ENCODE measurements around the gene CD81. TPM values are rescaled to one million over a fixed set of nuclear protein-coding genes. Genes with fewer than 3 reads are reported as not detected.

The CD81 gene
- polyA plus RNA-seq, 2 donors: 56.8 to 175 TPM

DNA sequence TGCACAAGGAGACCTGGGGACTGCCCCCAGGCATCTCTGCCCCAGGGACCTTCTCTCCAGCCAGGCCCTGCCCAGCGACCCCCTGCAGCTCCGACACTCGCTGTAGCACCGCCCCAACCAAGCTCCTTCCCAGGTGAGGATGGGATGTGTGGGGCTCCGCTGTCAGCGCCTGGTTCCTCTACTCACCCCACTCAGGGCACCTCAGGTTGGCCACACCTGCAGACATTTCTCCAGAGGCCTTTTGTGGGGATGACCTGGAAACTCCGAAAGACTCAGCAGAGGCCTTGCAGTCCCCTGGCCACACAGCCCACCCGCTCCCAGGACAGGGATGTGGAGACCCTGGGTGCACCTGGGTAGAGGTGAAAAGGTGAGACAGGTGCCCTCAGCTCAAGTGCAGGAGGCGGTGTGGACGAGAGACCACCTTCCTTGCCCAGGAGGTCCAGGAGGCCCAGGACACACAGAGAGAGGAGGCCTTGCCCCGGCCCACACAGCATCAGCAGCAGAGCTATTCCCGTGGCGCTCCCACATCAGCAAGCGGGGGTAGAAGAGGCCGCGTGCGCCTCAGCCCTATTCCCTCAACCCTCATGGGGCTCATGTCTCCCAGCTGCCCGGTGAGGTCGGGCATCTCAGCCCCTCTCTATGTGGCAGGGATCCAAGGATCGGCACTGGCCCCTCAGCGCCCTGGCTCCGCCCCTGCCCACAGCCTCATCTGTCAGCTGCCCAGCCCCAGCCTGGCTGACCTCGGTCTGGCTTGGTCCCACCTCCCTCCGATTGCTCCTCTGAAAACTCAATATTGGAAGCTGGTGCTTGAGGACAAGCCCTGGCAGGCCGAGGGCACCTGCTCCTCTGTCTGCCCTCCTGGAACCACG, 46.3 kb downstream of the CD81 start:
- Histone ChIP-seq H3K36me3 (ENCODE audit: control insufficient read depth in 2 of 2, insufficient read depth in 2 of 2, low read length in 1 of 2) (no peaks in the 10 kb centered on the region), H3K27me3 (ENCODE audit: control insufficient read depth in 1 of 2, insufficient read depth in 2 of 2, low read length in 2 of 2) (peaks cover 0 to 3% of the 10 kb centered on the region in 2 donors), H3K27ac (ENCODE audit: low read depth in 2 of 2, low read length in 1 of 2) (no peak overlapping the region), H3K4me1 (ENCODE audit: control insufficient read depth in 2 of 2, insufficient read depth in 2 of 2, low read length in 1 of 2) (peaks cover 0 to 9% of the 10 kb centered on the region in 2 donors), H3K9me3 (ENCODE audit: control insufficient read depth in 2 of 2, insufficient read depth in 1 of 2, low read depth in 1 of 2, low read length in 1 of 2) (no peaks in the 10 kb centered on the region), H3K4me3 (ENCODE audit: low read depth in 1 of 2, low read length in 2 of 2) (no peak overlapping the region)
- 73 to 77% methylated on average over 26 of the region's 26 CpGs for WGBS, 2 donors

DNA sequence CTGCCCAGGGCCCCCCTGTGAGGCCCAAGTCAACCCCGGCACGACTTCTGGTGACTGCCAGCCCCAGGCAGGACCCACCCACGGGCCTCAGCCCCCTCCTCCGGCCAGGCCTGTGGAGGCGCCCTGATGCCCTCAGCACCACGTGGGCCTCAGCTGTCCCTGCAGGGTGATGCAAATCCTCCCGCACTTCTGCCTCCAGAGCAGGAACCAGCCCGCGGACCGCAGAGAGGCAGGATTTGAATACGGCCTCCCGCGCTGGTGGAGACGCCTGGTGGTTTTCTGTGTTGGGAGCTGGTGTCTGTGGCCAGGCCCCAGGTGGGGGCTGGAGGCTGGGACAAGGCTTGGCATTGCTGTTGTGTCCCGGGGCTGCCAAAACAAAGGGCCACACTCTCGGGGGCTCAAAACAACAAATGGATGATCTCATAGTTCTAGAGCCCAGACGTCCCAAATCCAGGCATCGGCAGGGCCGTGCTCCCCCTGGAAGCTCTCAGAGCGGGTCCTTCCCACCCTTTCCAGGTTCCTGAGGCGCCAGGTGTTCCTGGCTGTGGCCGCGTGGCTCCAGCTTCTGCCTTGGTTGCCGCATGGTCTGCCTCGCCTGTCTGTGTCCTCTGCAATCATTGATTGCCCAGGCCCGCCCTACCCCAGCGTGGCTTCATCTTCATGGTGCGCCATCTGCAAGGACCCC, 47.8 kb downstream of the CD81 start:
- Histone ChIP-seq H3K27ac (ENCODE audit: low read depth in 2 of 2, low read length in 1 of 2) (no peak overlapping the region), H3K27me3 (ENCODE audit: control insufficient read depth in 1 of 2, insufficient read depth in 2 of 2, low read length in 2 of 2) (peaks cover 0 to 3% of the 10 kb centered on the region in 2 donors), H3K9me3 (ENCODE audit: control insufficient read depth in 2 of 2, insufficient read depth in 1 of 2, low read depth in 1 of 2, low read length in 1 of 2) (peaks cover 0 to 2% of the 10 kb centered on the region in 2 donors), H3K4me3 (ENCODE audit: low read depth in 1 of 2, low read length in 2 of 2) (no peak overlapping the region), H3K4me1 (ENCODE audit: control insufficient read depth in 2 of 2, insufficient read depth in 2 of 2, low read length in 1 of 2) (peaks cover 0 to 9% of the 10 kb centered on the region in 2 donors), H3K36me3 (ENCODE audit: control insufficient read depth in 2 of 2, insufficient read depth in 2 of 2, low read length in 1 of 2) (no peaks in the 10 kb centered on the region)
- WGBS, 2 donors: 74 to 75% methylated on average over 28 of the region's 28 CpGs

GRCh38 chr11:2425506-2425905, 48.4 kb downstream of the CD81 start:
- WGBS, 2 donors: 78 to 79% methylated on average over 8 of the region's 8 CpGs
- Histone ChIP-seq H3K27ac (ENCODE audit: low read depth in 2 of 2, low read length in 1 of 2) (no peak overlapping the region), H3K36me3 (ENCODE audit: control insufficient read depth in 2 of 2, insufficient read depth in 2 of 2, low read length in 1 of 2) (no peaks in the 10 kb centered on the region), H3K27me3 (ENCODE audit: control insufficient read depth in 1 of 2, insufficient read depth in 2 of 2, low read length in 2 of 2) (peaks cover 0 to 3% of the 10 kb centered on the region in 2 donors), H3K4me3 (ENCODE audit: low read depth in 1 of 2, low read length in 2 of 2) (no peak overlapping the region), H3K4me1 (ENCODE audit: control insufficient read depth in 2 of 2, insufficient read depth in 2 of 2, low read length in 1 of 2) (peaks cover 0 to 6% of the 10 kb centered on the region in 2 donors), H3K9me3 (ENCODE audit: control insufficient read depth in 2 of 2, insufficient read depth in 1 of 2, low read depth in 1 of 2, low read length in 1 of 2) (peaks cover 0 to 4% of the 10 kb centered on the region in 2 donors)

DNA sequence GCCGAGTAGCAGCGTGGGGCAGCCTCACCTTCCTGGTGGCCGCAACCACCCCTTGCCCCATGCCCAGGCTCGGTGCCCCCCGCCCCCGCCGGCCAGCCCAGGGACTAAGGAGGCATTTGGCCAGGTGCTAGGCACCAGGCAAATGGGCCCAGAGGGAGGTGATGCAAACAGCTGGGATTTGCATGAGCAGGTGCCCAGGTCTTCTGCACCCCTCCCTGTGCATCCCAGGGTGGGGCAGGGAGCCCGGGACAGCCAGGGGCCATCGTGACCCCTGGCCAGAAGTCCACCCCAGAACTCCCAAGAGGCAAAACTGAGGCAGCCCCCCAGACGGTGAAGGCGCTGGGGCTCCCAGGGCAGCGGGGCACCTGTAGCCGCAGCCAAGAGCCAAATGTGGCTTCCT, 49.1 kb downstream of the CD81 start:
- H3K27me3 ChIP-seq (ENCODE audit: control insufficient read depth in 1 of 2, insufficient read depth in 2 of 2, low read length in 2 of 2): no peaks in the 10 kb centered on the region
- 79 to 86% methylated on average over 13 of the region's 13 CpGs for WGBS, 2 donors
- no peaks in the 10 kb centered on the region for H3K36me3 ChIP-seq (ENCODE audit: control insufficient read depth in 2 of 2, insufficient read depth in 2 of 2, low read length in 1 of 2)
- H3K4me3 ChIP-seq (ENCODE audit: low read depth in 1 of 2, low read length in 2 of 2): no peak overlapping the region
- H3K9me3 ChIP-seq (ENCODE audit: control insufficient read depth in 2 of 2, insufficient read depth in 1 of 2, low read depth in 1 of 2, low read length in 1 of 2): peaks cover 0 to 7% of the 10 kb centered on the region in 2 donors
- H3K27ac ChIP-seq (ENCODE audit: low read depth in 2 of 2, low read length in 1 of 2): no peak overlapping the region
- peaks cover 0 to 6% of the 10 kb centered on the region in 2 donors for H3K4me1 ChIP-seq (ENCODE audit: control insufficient read depth in 2 of 2, insufficient read depth in 2 of 2, low read length in 1 of 2)

DNA sequence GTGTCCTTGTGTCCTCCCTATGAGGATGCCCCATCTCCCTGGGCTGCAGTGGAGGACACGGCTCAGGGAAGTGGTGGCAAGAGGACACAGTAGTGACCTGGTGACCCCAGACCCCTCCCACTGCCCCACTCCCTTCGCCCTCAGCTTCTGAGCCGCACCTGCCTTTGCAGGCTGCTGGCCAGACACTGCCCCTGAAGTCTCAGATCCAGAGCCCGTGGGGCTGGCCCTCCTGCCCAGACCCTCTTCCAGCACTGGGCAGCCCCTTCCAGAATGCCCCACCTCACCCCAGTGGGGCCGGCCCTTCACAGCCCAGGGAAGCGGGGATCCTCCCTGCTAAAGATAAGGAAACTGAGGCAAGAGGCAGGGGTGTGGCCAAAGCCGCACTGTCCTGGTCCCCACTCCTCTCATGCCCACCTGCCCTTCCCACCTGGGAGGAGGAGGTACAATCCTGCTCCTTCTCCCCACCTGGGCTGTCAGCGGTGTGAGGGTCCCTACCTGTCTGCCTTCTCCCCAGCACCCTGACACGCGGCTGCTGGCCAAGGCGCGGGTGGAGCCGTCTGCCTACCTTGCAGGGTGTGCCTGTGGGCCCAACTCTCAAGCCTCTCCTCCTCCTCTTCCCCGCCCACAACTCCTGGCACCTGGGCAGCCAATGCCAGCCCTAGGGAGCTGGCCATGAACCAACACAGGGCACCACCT, 49.9 kb downstream of the CD81 start:
- Histone ChIP-seq H3K27ac (ENCODE audit: low read depth in 2 of 2, low read length in 1 of 2) (no peak overlapping the region), H3K27me3 (ENCODE audit: control insufficient read depth in 1 of 2, insufficient read depth in 2 of 2, low read length in 2 of 2) (no peaks in the 10 kb centered on the region), H3K9me3 (ENCODE audit: control insufficient read depth in 2 of 2, insufficient read depth in 1 of 2, low read depth in 1 of 2, low read length in 1 of 2) (peaks cover 0 to 7% of the 10 kb centered on the region in 2 donors), H3K4me1 (ENCODE audit: control insufficient read depth in 2 of 2, insufficient read depth in 2 of 2, low read length in 1 of 2) (peaks cover 0 to 6% of the 10 kb centered on the region in 2 donors), H3K4me3 (ENCODE audit: low read depth in 1 of 2, low read length in 2 of 2) (no peak overlapping the region), H3K36me3 (ENCODE audit: control insufficient read depth in 2 of 2, insufficient read depth in 2 of 2, low read length in 1 of 2) (no peaks in the 10 kb centered on the region)
- 58 to 61% methylated on average over 14 of the region's 14 CpGs for WGBS, 2 donors

DNA sequence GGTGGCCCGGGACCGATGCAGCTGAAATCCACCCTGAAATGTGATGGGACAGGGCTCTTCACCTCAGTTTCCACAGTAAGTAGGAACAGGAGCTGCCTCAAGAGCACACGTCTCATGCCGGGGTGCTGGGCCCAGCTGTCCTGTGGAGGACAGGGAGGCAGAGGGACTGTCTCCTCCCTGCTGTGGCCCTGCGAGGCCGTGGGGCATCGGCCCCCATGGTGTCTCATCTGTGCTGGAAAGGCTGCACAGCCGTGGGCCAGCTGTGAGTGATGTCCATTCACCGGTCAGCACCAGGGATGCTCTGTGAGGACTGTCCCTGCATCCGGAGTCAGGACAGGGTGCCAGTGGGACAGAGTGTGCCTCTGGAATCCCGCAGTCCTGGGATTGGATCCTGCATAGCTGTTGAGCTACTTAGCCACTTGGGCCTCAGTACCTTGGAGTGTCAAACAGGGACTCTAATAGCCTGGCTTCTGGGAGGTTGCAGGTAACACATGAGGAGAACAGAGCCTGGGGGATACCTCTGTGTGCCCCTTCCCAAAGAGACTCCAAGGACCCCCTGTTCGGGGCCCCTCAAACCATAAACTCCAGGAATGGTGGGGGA, 50.7 kb downstream of the CD81 start:
- 65 to 66% methylated on average over 12 of the region's 12 CpGs for WGBS, 2 donors
- H3K4me1 ChIP-seq (ENCODE audit: control insufficient read depth in 2 of 2, insufficient read depth in 2 of 2, low read length in 1 of 2): peaks cover 0 to 6% of the 10 kb centered on the region in 2 donors
- H3K36me3 ChIP-seq (ENCODE audit: control insufficient read depth in 2 of 2, insufficient read depth in 2 of 2, low read length in 1 of 2): no peaks in the 10 kb centered on the region
- no peak overlapping the region for H3K4me3 ChIP-seq (ENCODE audit: low read depth in 1 of 2, low read length in 2 of 2)
- peaks cover 0 to 7% of the 10 kb centered on the region in 2 donors for H3K9me3 ChIP-seq (ENCODE audit: control insufficient read depth in 2 of 2, insufficient read depth in 1 of 2, low read depth in 1 of 2, low read length in 1 of 2)
- no peak overlapping the region for H3K27ac ChIP-seq (ENCODE audit: low read depth in 2 of 2, low read length in 1 of 2)
- H3K27me3 ChIP-seq (ENCODE audit: control insufficient read depth in 1 of 2, insufficient read depth in 2 of 2, low read length in 2 of 2): no peaks in the 10 kb centered on the region

GRCh38 chr11:2428322-2428795, 51.2 kb downstream of the CD81 start:
- H3K9me3 ChIP-seq (ENCODE audit: control insufficient read depth in 2 of 2, insufficient read depth in 1 of 2, low read depth in 1 of 2, low read length in 1 of 2): peaks cover 0 to 7% of the 10 kb centered on the region in 2 donors
- H3K36me3 ChIP-seq (ENCODE audit: control insufficient read depth in 2 of 2, insufficient read depth in 2 of 2, low read length in 1 of 2): no peaks in the 10 kb centered on the region
- no peak overlapping the region for H3K4me3 ChIP-seq (ENCODE audit: low read depth in 1 of 2, low read length in 2 of 2)
- WGBS, 2 donors: 51 to 57% methylated on average over 8 of the region's 8 CpGs
- no peak overlapping the region for H3K27ac ChIP-seq (ENCODE audit: low read depth in 2 of 2, low read length in 1 of 2)
- H3K4me1 ChIP-seq (ENCODE audit: control insufficient read depth in 2 of 2, insufficient read depth in 2 of 2, low read length in 1 of 2): peaks cover 0 to 6% of the 10 kb centered on the region in 2 donors
- H3K27me3 ChIP-seq (ENCODE audit: control insufficient read depth in 1 of 2, insufficient read depth in 2 of 2, low read length in 2 of 2): no peaks in the 10 kb centered on the region

DNA sequence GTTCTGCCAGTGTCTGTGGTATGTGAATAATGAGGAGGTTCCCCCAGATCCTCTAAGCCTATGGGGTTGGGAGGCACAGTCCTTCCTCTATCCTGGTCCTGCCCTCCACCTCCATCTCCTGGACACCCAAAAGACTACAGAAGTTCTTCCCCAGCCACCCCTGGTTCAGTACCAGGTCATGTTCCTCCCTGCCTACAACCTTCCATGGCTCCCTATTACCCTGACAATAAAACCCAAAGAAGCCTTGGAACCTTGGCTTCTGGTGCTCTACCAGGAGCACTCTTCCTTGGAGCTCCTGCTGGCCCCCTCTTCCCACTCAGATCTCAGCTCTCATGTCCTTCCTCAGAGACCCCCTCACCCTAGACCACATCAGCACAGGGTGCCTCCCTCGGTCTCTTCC, 54.3 kb downstream of the CD81 start:
- WGBS, 2 donors: 76 to 95% methylated on average over 1 of the region's 1 CpG
- H3K27me3 ChIP-seq (ENCODE audit: control insufficient read depth in 1 of 2, insufficient read depth in 2 of 2, low read length in 2 of 2): no peaks in the 10 kb centered on the region
- no peaks in the 10 kb centered on the region for H3K36me3 ChIP-seq (ENCODE audit: control insufficient read depth in 2 of 2, insufficient read depth in 2 of 2, low read length in 1 of 2)
- no peak overlapping the region for H3K4me3 ChIP-seq (ENCODE audit: low read depth in 1 of 2, low read length in 2 of 2)
- peaks cover 0 to 13% of the 10 kb centered on the region in 2 donors for H3K9me3 ChIP-seq (ENCODE audit: control insufficient read depth in 2 of 2, insufficient read depth in 1 of 2, low read depth in 1 of 2, low read length in 1 of 2)
- H3K27ac ChIP-seq (ENCODE audit: low read depth in 2 of 2, low read length in 1 of 2): no peak overlapping the region
- peaks cover 0 to 6% of the 10 kb centered on the region in 2 donors for H3K4me1 ChIP-seq (ENCODE audit: control insufficient read depth in 2 of 2, insufficient read depth in 2 of 2, low read length in 1 of 2)

DNA sequence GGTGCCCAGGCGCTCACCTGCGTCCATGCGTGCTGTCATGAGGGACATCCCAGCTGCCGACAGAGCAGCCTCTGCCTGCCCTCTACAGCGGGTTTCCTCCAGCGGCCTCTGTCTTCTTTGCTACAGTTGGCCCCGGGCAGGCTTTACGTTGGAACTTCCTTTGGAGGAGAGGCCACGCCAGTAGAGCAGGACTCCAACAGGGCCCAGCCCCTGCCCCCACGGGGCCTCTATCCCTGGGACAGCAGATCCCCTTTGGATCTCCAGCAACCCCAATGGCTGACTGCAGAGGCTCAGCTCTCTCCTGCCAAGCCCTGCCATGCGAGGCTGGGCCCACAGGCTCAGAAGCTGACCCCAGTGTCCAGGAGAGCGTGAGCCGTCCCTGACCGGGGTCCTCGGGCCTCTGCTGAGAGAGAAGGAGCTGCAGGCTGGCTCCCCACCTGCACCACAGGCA, 55.1 kb downstream of the CD81 start:
- Histone ChIP-seq H3K9me3 (ENCODE audit: control insufficient read depth in 2 of 2, insufficient read depth in 1 of 2, low read depth in 1 of 2, low read length in 1 of 2) (peaks cover 0 to 13% of the 10 kb centered on the region in 2 donors), H3K4me1 (ENCODE audit: control insufficient read depth in 2 of 2, insufficient read depth in 2 of 2, low read length in 1 of 2) (peaks cover 0 to 3% of the 10 kb centered on the region in 2 donors), H3K27ac (ENCODE audit: low read depth in 2 of 2, low read length in 1 of 2) (no peak overlapping the region), H3K27me3 (ENCODE audit: control insufficient read depth in 1 of 2, insufficient read depth in 2 of 2, low read length in 2 of 2) (no peaks in the 10 kb centered on the region), H3K36me3 (ENCODE audit: control insufficient read depth in 2 of 2, insufficient read depth in 2 of 2, low read length in 1 of 2) (no peaks in the 10 kb centered on the region), H3K4me3 (ENCODE audit: low read depth in 1 of 2, low read length in 2 of 2) (no peak overlapping the region)
- 63 to 79% methylated on average over 15 of the region's 15 CpGs for WGBS, 2 donors

Measured in esophagus (tissue), 2 donors.